HCT116 (cell line): Measurements from ENCODE around the gene LFNG. TPM values are rescaled to one million over a fixed set of nuclear protein-coding genes. Genes with fewer than 3 reads are reported as not detected.

Experiments used
- ATAC-seq: fragments of 200-7000 bp; cut with Tn5 transposase; 2 replicates; pipeline ENCODE4 v1.9.1; 2020; ENCODE audit warnings: mild to moderate bottlenecking, moderate library complexity
- BruUV-seq: library from RNA; stranded (reverse); fragments of 400-500 nt; replicated peaks from 2 replicates; lab custom pipeline; 2021; lab: Mats Ljungman, UMichigan
- CTCF ChIA-PET: fragments of 300-600 bp; sonication (Branson Sonifier 250); formaldehyde crosslinking; loops from one replicate; lab custom pipeline; 2021; ENCODE audit warnings: antibody characterized with exemption; lab: Charles Lee
- POLR2A ChIA-PET: fragments of 300-600, 350-600 bp; sonication (Branson Sonifier 250); formaldehyde crosslinking; loops from one replicate; lab custom pipeline; 2021; ENCODE audit warnings: antibody characterized with exemption; lab: Charles Lee
- RAD21 ChIA-PET, 2 experiments: fragments of 300-600 bp; sonication (Branson Sonifier 250); formaldehyde crosslinking; loops; one replicate each; lab custom pipeline; 2023; ENCODE audit warnings: low total read pairs in 2 of 2; ENCODE audit not compliant: uncharacterized antibody in 2 of 2, unreplicated experiment in 2 of 2, low non-redundant PET in 1 of 2; lab: Charles Lee
- DNase-seq: peaks from one replicate; pipeline ENCODE4 v3.0.0-alpha.2; 2010; ENCODE audit warnings: low read depth, low spot score
- H2AFZ ChIP-seq: fragments of 200-600 bp; shearing (Covaris generic), sonication (generic); 2 replicates; pipeline ENCODE4 v1.6.1; 2017; ENCODE audit warnings: low read depth, mixed run types, mixed read lengths, antibody characterized with exemption, low read length; ENCODE audit not compliant: poor library complexity, severe bottlenecking
- H3K27ac ChIP-seq: 2 replicates; pipeline ENCODE4 v1.5.1; 2012; ENCODE audit warnings: low read depth, low read length
- H3K27me3 ChIP-seq: fragments of 200-600 bp; sonication (generic); 2 replicates; pipeline ENCODE4 v1.6.1; 2016; ENCODE audit warnings: mixed run types, low read length, mixed read lengths; ENCODE audit not compliant: insufficient read depth
- H3K36me3 ChIP-seq, 2 experiments: fragments of 200-500 bp in 1 of 2; fragments of 200-600 bp in 1 of 2; sonication (Bioruptor generic) in 1 of 2; sonication (generic) in 1 of 2; 2 replicates each; pipeline versions ENCODE4 v1.5.1 to v1.6.1; 2014 to 2016; ENCODE audit warnings: low read length in 2 of 2, inconsistent platforms in 1 of 2, mixed read lengths in 1 of 2, mixed run types in 1 of 2; ENCODE audit not compliant: insufficient read depth in 2 of 2, control insufficient read depth in 1 of 2
- H3K4me1 ChIP-seq, 2 experiments: fragments of 200-600 bp in 1 of 2; sonication (generic) in 1 of 2; 2 replicates each; pipeline versions ENCODE4 v1.5.1 to v1.6.1; 2012 to 2017; ENCODE audit warnings: low read length in 2 of 2, inconsistent platforms in 1 of 2, mild to moderate bottlenecking in 1 of 2, mixed read lengths in 1 of 2, mixed run types in 1 of 2, moderate library complexity in 1 of 2; ENCODE audit not compliant: insufficient read depth in 2 of 2, control insufficient read depth in 1 of 2
- H3K4me2 ChIP-seq: fragments of 200-600 bp; sonication (generic); 2 replicates; pipeline ENCODE4 v1.6.1; 2017; ENCODE audit warnings: mixed run types, low read length, mixed read lengths
- H3K4me3 ChIP-seq, 2 experiments: fragments of 200-600 bp in 1 of 2; sonication (generic) in 1 of 2; replicated peaks in 1 of 2; 2 replicates each; pipeline ENCODE4 v1.5.1; 2011 to 2016; ENCODE audit warnings: low read length in 2 of 2, control low read depth in 1 of 2, low read depth in 1 of 2, mild to moderate bottlenecking in 1 of 2, mixed read lengths in 1 of 2, mixed run types in 1 of 2
- H3K79me2 ChIP-seq: fragments of 200-600 bp; sonication (generic); 2 replicates; pipeline ENCODE4 v1.6.1; 2017; ENCODE audit warnings: mild to moderate bottlenecking, mixed run types, low read length, moderate library complexity, mixed read lengths; ENCODE audit not compliant: insufficient read depth
- H3K9ac ChIP-seq: fragments of 200-600 bp; sonication (generic); 2 replicates; pipeline ENCODE4 v1.6.1; 2016; ENCODE audit warnings: low read length, mixed read lengths
- H3K9me2 ChIP-seq: fragments of 200-600 bp; sonication (generic), shearing (Covaris generic); 2 replicates; pipeline ENCODE4 v1.6.1; 2017; ENCODE audit warnings: mixed run types, mild to moderate bottlenecking, moderate library complexity; ENCODE audit not compliant: insufficient read depth
- H3K9me3 ChIP-seq, 2 experiments: fragments of 200-500 bp in 1 of 2; fragments of 200-600 bp in 1 of 2; sonication (Bioruptor generic) in 1 of 2; sonication (generic) in 1 of 2; 2 replicates each; pipeline ENCODE4 v1.6.1; 2014 to 2017; ENCODE audit warnings: low read length in 2 of 2, mixed read lengths in 2 of 2, inconsistent platforms in 1 of 2, low read depth in 1 of 2, mild to moderate bottlenecking in 1 of 2, mixed run types in 1 of 2, moderate library complexity in 1 of 2; ENCODE audit not compliant: control insufficient read depth in 1 of 2, insufficient read depth in 1 of 2
- H4K20me1 ChIP-seq: fragments of 200-600 bp; sonication (generic), shearing (Covaris generic); 2 replicates; pipeline ENCODE4 v1.6.1; 2017; ENCODE audit warnings: mixed run types, mild to moderate bottlenecking, moderate library complexity; ENCODE audit not compliant: insufficient read depth
- ATF3 ChIP-seq: IDR thresholded peaks from 2 replicates; pipeline ENCODE4 v1.6.1; 2012
- CBX3 ChIP-seq: IDR thresholded peaks from 2 replicates; pipeline ENCODE4 v1.6.1; 2012; ENCODE audit warnings: low read depth
- CEBPB ChIP-seq: IDR thresholded peaks from 2 replicates; pipeline ENCODE4 v1.6.1; 2012; ENCODE audit warnings: low read depth
- ELF1 ChIP-seq: IDR thresholded peaks from 2 replicates; pipeline ENCODE4 v1.6.1; 2012; ENCODE audit warnings: low read depth, borderline replicate concordance
- EZH2phosphoT487 ChIP-seq: fragments of 200-600 bp; IDR thresholded peaks from 2 replicates; pipeline ENCODE4 v1.6.1; 2018; ENCODE audit warnings: antibody characterized with exemption, borderline replicate concordance
- RAD21 ChIP-seq: IDR thresholded peaks from 2 replicates; pipeline ENCODE4 v1.6.1; 2012; ENCODE audit warnings: low read depth, mild to moderate bottlenecking
- REST ChIP-seq: IDR thresholded peaks from 2 replicates; pipeline ENCODE4 v1.6.1; 2012; ENCODE audit warnings: low read depth
- SP1 ChIP-seq: IDR thresholded peaks from 2 replicates; pipeline ENCODE4 v1.6.1; 2012; ENCODE audit warnings: low read depth
- SRF ChIP-seq: IDR thresholded peaks from 2 replicates; pipeline ENCODE4 v1.6.1; 2012; ENCODE audit warnings: low read depth
- ZBTB33 ChIP-seq: IDR thresholded peaks from 2 replicates; pipeline ENCODE4 v1.6.1; 2011; ENCODE audit warnings: mild to moderate bottlenecking, low read length, moderate library complexity; ENCODE audit not compliant: insufficient replicate concordance; ENCODE audit errors: extremely low read depth
- intact Hi-C: fragments of 100-400 bp; cut with micrococcal nuclease; formaldehyde crosslinking; loops from 2 replicates; pipeline ENCODE4 v1.10.0; 2022
- total RNA-seq: library from RNA; stranded (reverse); gene quantifications from one replicate; pipeline ENCODE4 v1.2.1, GENCODE V29; 2021; ENCODE audit not compliant: unreplicated experiment

Gene LFNG
- total RNA-seq, 1 experiment from 2014 or later, result 14.3 TPM

GRCh38 chr7:2488681-2489080 is 30.9 kb upstream of the LFNG start:
- intact Hi-C loops, result no loop called here
- ATAC-seq (no peak), DNase-seq (no peak)
- Histone ChIP-seq H3K79me2 (no peaks in the 10 kb centered on the region), H3K27me3 (no peaks in the 10 kb centered on the region), H3K9ac (no peak overlapping the region), H3K36me3 (no peaks in the 10 kb centered on the region), H3K9me2 (no peaks in the 10 kb centered on the region), H3K9me3 (no peaks in the 10 kb centered on the region), H3K4me1 (no peaks in the 10 kb centered on the region), H3K4me2 (no peak overlapping the region), H2AFZ (no peak overlapping the region), H4K20me1 (no peaks in the 10 kb centered on the region), H3K27ac (no peak overlapping the region), H3K4me3 (no peak overlapping the region)
- TF ChIP-seq CBX3 (no peak), REST (no peak), CEBPB (no peak), ELF1 (no peak)
- ChIA-PET POLR2A (no interaction called here), CTCF (interaction anchor here (1.9 kb wide), 1 partner anchor 20 kb away, joined by 7 read pairs; no protein-coding TSS in a partner anchor), RAD21 (interaction anchor here in 1 of 2 experiments (0.5 kb wide), 1 partner anchor 11 kb away, joined by 3 read pairs; no protein-coding TSS in a partner anchor)
- no TSS peak for BruUV-seq

GRCh38 chr7:2490181-2490651 is 29.4 kb upstream of the LFNG start:
- Histone ChIP-seq H3K36me3 (no peaks in the 10 kb centered on the region), H3K9ac (no peak overlapping the region), H3K4me1 (no peaks in the 10 kb centered on the region; a peak in 1 of 4 replicates), H4K20me1 (no peaks in the 10 kb centered on the region), H3K9me2 (no peaks in the 10 kb centered on the region), H3K4me3 (no peak overlapping the region), H3K27ac (no peak overlapping the region), H3K27me3 (no peaks in the 10 kb centered on the region), H3K9me3 (no peaks in the 10 kb centered on the region), H2AFZ (no peak overlapping the region), H3K4me2 (no peak overlapping the region), H3K79me2 (no peaks in the 10 kb centered on the region)
- CTCF ChIA-PET, result no interaction called here
- ATAC-seq (no peak), DNase-seq (no peak)
- POLR2A ChIA-PET, result no interaction called here
- no TSS peak for BruUV-seq
- intact Hi-C loops, result no loop called here
- RAD21 ChIA-PET, result no interaction called here
- no peak for TF ChIP-seq ATF3
- no peak for TF ChIP-seq CEBPB
- no peak for TF ChIP-seq SRF
- TF ChIP-seq RAD21, result no peak
- no peak for TF ChIP-seq ZBTB33
- no peak for TF ChIP-seq EZH2phosphoT487
- no peak for TF ChIP-seq SP1
- TF ChIP-seq REST, result no peak
